DOHH2 (cell line): ENCODE results near the gene GMDS.

Experiments
- CTCF ChIP-seq: fragments of 200-600 bp; sonication (generic); IDR thresholded peaks from one replicate; pipeline ENCODE4 v1.5.1; 2014; ENCODE audit warnings: antibody characterized with exemption, mild to moderate bottlenecking, low read depth, low read length; ENCODE audit not compliant: poor library complexity, severe bottlenecking
- EZH2phosphoT487 ChIP-seq: fragments of 200-600 bp; sonication (generic); IDR thresholded peaks from 2 replicates; pipeline ENCODE4 v1.6.1; 2017; ENCODE audit warnings: borderline replicate concordance, mild to moderate bottlenecking, antibody characterized with exemption, low read length, moderate library complexity, mixed read lengths

DNA sequence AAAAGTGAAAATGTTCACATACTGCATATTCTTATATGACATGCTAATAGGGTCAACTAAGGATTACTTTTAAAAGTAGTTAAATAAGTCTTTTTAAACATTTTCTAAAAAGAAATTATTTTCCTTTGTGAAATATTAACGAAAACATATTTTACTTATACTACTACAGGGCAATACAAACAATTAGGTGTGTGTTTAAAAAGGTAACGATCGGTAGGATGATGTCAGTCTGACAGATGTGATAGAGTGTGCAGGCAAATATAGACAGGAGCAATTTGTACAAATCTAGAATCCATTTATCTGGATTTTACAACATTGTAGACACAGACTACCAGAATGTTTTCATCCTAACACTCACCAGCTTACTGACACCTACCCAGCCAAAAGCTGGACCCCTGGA lies 378.2 kb downstream of the GMDS start:
- no peak for TF ChIP-seq CTCF
- TF ChIP-seq EZH2phosphoT487: no peak
